ENCODE data around the gene MILR1. TPM values are rescaled to one million over a fixed set of nuclear protein-coding genes. Genes with fewer than 3 reads are reported as not detected.
"Not testable (repeated sequence)": the region's sequence is repeated elsewhere in the genome, so short reads cannot be mapped to it uniquely, and the experiment has no call there.

MILR1 gene
- total RNA-seq, 2 experiments from 2014 or later, result 1.3 to 2.3 TPM

GRCh38 chr17:64491034-64491860 is 42.3 kb downstream of the MILR1 start:
- ChIA-PET CTCF (interaction anchor here (0.7 to 6.1 kb wide), 33 partner anchors 9 to 220 kb away, joined by 3 to 178 read pairs (median 5); partner anchors contain the start of genes CEP95, DDX5, MILR1 and SMURF2), POLR2A (interaction anchor here (0.5 to 4.5 kb wide), 6 partner anchors 9 to 163 kb away, joined by 3 to 42 read pairs (median 4); partner anchors contain the start of genes CEP95 and DDX5)
- DNase-seq (peak; percentile 72), ATAC-seq (peak; percentile 82)
- peaks cover 55% of the 10 kb centered on the region for H3K36me3 Mint-ChIP-seq (ENCODE audit: low read depth)
- TF ChIP-seq CTCF (IDR thresholded peaks at IDR 0.05), result peak; percentile 74
- H3K4me3 Mint-ChIP-seq, result no peak overlapping the region
- no peaks in the 10 kb centered on the region for H3K27me3 Mint-ChIP-seq
- no peak overlapping the region for H3K27ac Mint-ChIP-seq
- no peaks in the 10 kb centered on the region for H3K9me3 Mint-ChIP-seq
- H3K4me1 Mint-ChIP-seq (ENCODE audit: low read depth), result peaks cover 25% of the 10 kb centered on the region
- intact Hi-C loops (cut with micrococcal nuclease), result loop anchor here (5.0 kb wide), 1 partner anchor 69 kb away; no protein-coding TSS in a partner anchor

GRCh38 chr17:64491994-64492393 is 43.1 kb downstream of the MILR1 start:
- ATAC-seq (no peak), DNase-seq (no peak)
- ChIA-PET CTCF (interaction anchor here (0.8 to 6.1 kb wide), 29 partner anchors 11 to 192 kb away, joined by 3 to 178 read pairs (median 5); partner anchors contain the start of genes CEP95, DDX5, MILR1 and PECAM1), POLR2A (interaction anchor here (0.5 to 4.5 kb wide), 4 partner anchors 10 to 163 kb away, joined by 3 to 42 read pairs (median 4); partner anchors contain the start of genes CEP95 and DDX5)
- intact Hi-C loops (cut with micrococcal nuclease), result loop anchor here (5.0 kb wide), 1 partner anchor 70 kb away; no protein-coding TSS in a partner anchor
- Mint-ChIP-seq H3K27ac (no peak overlapping the region), H3K4me3 (no peak overlapping the region), H3K36me3 (ENCODE audit: low read depth) (peaks cover 60% of the 10 kb centered on the region), H3K4me1 (ENCODE audit: low read depth) (peaks cover 25% of the 10 kb centered on the region), H3K9me3 (no peaks in the 10 kb centered on the region), H3K27me3 (no peaks in the 10 kb centered on the region)
- no peak for TF ChIP-seq CTCF (IDR thresholded peaks at IDR 0.05)

- H3K36me3 Mint-ChIP-seq (ENCODE audit: low read depth), result peaks cover 63% of the 10 kb centered on the region
Measured at GRCh38 chr17:64492481-64493109, 43.7 kb downstream of the MILR1 start.

GRCh38 chr17:64494121-64494520 is 45.2 kb downstream of the MILR1 start:
- Mint-ChIP-seq H3K9me3 (no peaks in the 10 kb centered on the region), H3K36me3 (ENCODE audit: low read depth) (peaks cover 68% of the 10 kb centered on the region), H3K4me3 (peak overlapping the region; percentile 100), H3K27ac (peak overlapping the region; percentile 37), H3K4me1 (ENCODE audit: low read depth) (peaks cover 38% of the 10 kb centered on the region), H3K27me3 (no peaks in the 10 kb centered on the region)
- ChIA-PET CTCF (interaction anchor here (4.8 to 7.0 kb wide), 3 partner anchors 12 to 155 kb away, joined by 32 to 56 read pairs (median 33); partner anchors contain the start of genes CEP95 and DDX5), POLR2A (interaction anchor here (5.2 kb wide), 1 partner anchor 12 kb away, joined by 143 read pairs; the partner anchor contains the start of genes CEP95 and DDX5)
- DNase-seq (no peak), ATAC-seq (no peak)
- intact Hi-C loops (cut with micrococcal nuclease), result loop anchor here (5.0 kb wide), 1 partner anchor 72 kb away; no protein-coding TSS in a partner anchor
- no peak for TF ChIP-seq CTCF (IDR thresholded peaks at IDR 0.05)

More at GRCh38 chr17:64492481-64493109, 43.7 kb downstream of the MILR1 start:
- H3K9me3 Mint-ChIP-seq, result no peaks in the 10 kb centered on the region
- no peak overlapping the region for H3K4me3 Mint-ChIP-seq
- H3K27ac Mint-ChIP-seq, result peak overlapping the region; percentile 45
- H3K27me3 Mint-ChIP-seq, result no peaks in the 10 kb centered on the region
- peak; percentile 18 for DNase-seq
- intact Hi-C loops (cut with micrococcal nuclease), result loop anchor here (5.0 kb wide), 1 partner anchor 70 kb away; no protein-coding TSS in a partner anchor
- CTCF ChIA-PET, result interaction anchor here (0.8 to 6.1 kb wide), 27 partner anchors 10 to 179 kb away, joined by 3 to 178 read pairs (median 5); partner anchors contain the start of genes CEP95, DDX5 and PECAM1
- peak; percentile 74 for TF ChIP-seq CTCF (IDR thresholded peaks at IDR 0.05)
- ATAC-seq, result no peak
- POLR2A ChIA-PET, result interaction anchor here (0.9 to 4.5 kb wide), 5 partner anchors 10 to 170 kb away, joined by 3 to 42 read pairs (median 4); partner anchors contain the start of genes CEP95, DDX5 and SMURF2
- peaks cover 26% of the 10 kb centered on the region for H3K4me1 Mint-ChIP-seq (ENCODE audit: low read depth)

- Mint-ChIP-seq H3K4me3 (peak overlapping the region; percentile 100), H3K4me1 (ENCODE audit: low read depth) (peaks cover 45% of the 10 kb centered on the region), H3K36me3 (ENCODE audit: low read depth) (peaks cover 75% of the 10 kb centered on the region)
- DNase-seq; ATAC-seq; intact Hi-C loops (cut with micrococcal nuclease); H3K27me3 Mint-ChIP-seq; H3K27ac Mint-ChIP-seq; H3K9me3 Mint-ChIP-seq: not testable (repeated sequence)
- ChIA-PET POLR2A (interaction anchor here (5.2 kb wide), 1 partner anchor 11 kb away, joined by 143 read pairs; the partner anchor contains the start of genes CEP95 and DDX5), CTCF (interaction anchor here (4.8 to 7.0 kb wide), 3 partner anchors 10 to 154 kb away, joined by 32 to 56 read pairs (median 33); partner anchors contain the start of genes CEP95 and DDX5)
Measured at GRCh38 chr17:64495300-64495699, 46.4 kb downstream of the MILR1 start.
